H1 (cell line): ENCODE measurements around the gene CAPN6. TPM values are rescaled to one million over a fixed set of nuclear protein-coding genes. Genes with fewer than 3 reads are reported as not detected.

Experiments
- CBX5 ChIP-seq: fragments of 300-800, 300-1000 bp; sonication (generic); IDR thresholded peaks from 2 replicates; pipeline ENCODE4 v1.7.1; 2016; ENCODE audit warnings: antibody characterized with exemption, low read length, low read depth
- EGR1 ChIP-seq: IDR thresholded peaks from 2 replicates; pipeline ENCODE4 v1.6.1; 2011; ENCODE audit warnings: low read depth, low read length, borderline replicate concordance
- RBBP5 ChIP-seq: IDR thresholded peaks from 2 replicates; pipeline ENCODE4 v1.7.1; 2012; ENCODE audit warnings: low read depth, mild to moderate bottlenecking, inconsistent platforms, low read length, moderate library complexity, borderline replicate concordance
- SIN3A ChIP-seq, 2 experiments: IDR thresholded peaks in 1 of 2; conservative IDR thresholded peaks in 1 of 2; 2 replicates each; pipeline ENCODE4 v1.6.1; 2011 to 2012; ENCODE audit warnings: low read length in 2 of 2, improper control_type of control experiment in 1 of 2, low read depth in 1 of 2, mild to moderate bottlenecking in 1 of 2
- TBP ChIP-seq: IDR thresholded peaks from 2 replicates; pipeline ENCODE4 v1.6.1; 2011; ENCODE audit warnings: low read depth, low read length, improper control_type of control experiment
- polyA plus RNA-seq, 7 experiments: library from polyadenylated mRNA; depleted of rRNA in 3 of 7; stranded (reverse) in 5 of 7; unstranded in 2 of 7; fragments of >200 nt in 5 of 7; fragments of 200-250 nt in 2 of 7; gene quantifications; 1 replicate in 5 of 7; 2 replicates in 1 of 7; 4 replicates in 1 of 7; pipeline versions ENCODE4 v1.2.1 to v1.2.3, GENCODE V29; 2011 to 2013; ENCODE audit warnings: missing spikeins in 2 of 7, mixed read lengths in 2 of 7
- total RNA-seq: library from RNA; stranded (reverse); fragmentation: NEBNext Ultra II Directional; extraction: Animal tissue kit (Norgen Biotek cat#: 25700); gene quantifications from 2 replicates; pipeline ENCODE4 v1.2.1, GENCODE V29; 2021
- TF ChIP-seq, protein P1 (sequence below): IDR thresholded peaks from 2 replicates; pipeline ENCODE4 v1.6.1; 2011; ENCODE audit warnings: low read depth, mild to moderate bottlenecking, low read length; ENCODE audit not compliant: insufficient read depth

The CAPN6 gene
- total and polyA plus RNA-seq, 2 of the 8 experiments (the other 6 are each of a cell fraction or from before 2014, with no cell fraction given): 5.3 to 10.6 TPM

DNA sequence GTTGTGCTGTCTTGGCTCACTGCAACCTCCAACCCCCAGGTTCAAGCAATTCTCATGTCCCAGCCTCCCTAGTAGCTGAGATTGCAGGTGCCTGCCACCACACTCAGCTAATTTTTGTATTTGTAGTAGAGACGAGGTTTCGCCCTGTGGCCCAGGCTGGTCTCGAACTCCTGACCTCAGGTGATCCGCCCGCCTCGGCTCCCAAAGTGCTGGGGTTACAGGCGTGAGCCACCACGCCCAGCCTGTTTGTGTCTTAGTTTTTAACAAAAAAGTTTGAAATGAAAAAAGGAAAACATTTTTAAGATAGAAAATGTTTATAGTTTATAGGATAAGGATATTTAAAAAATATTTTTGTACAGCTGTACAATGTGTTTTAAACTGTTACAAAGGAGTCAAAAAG is 62.4 kb downstream of the CAPN6 start (continued):
- no peak for TF ChIP-seq EGR1
- TF ChIP-seq RBBP5: no peak
- TF ChIP-seq TBP: no peak
- TF ChIP-seq, protein P1, sequence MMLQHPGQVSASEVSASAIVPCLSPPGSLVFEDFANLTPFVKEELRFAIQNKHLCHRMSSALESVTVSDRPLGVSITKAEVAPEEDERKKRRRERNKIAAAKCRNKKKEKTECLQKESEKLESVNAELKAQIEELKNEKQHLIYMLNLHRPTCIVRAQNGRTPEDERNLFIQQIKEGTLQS: no peak
- TF ChIP-seq CBX5: no peak
- no peak for TF ChIP-seq SIN3A (conservative IDR thresholded peaks at IDR 0.05 in 1 of 2, IDR thresholded peaks at IDR 0.05 in 1 of 2; ENCODE audit: low read depth in 1 of 2, low read length in 2 of 2)
- TF ChIP-seq, all 59 proteins: peak for 0
